Activated CD8-positive, alpha-beta memory T cell treated with anti-CD3 and anti-CD28 coated beads, Interleukin-2, amount 50 U/mL, for 24 hours (primary cell): ENCODE data around the gene CS.
"Not testable (repeated sequence)": the region's sequence is repeated elsewhere in the genome, so short reads cannot be mapped to it uniquely, and the experiment has no call there.

Experiments used
- DNase-seq: peaks from one replicate; pipeline ENCODE4 v3.0.0-alpha.2; 2020; ENCODE audit errors: extremely low read depth

CS gene

GRCh38 chr12:56299853-56300643 lies at the start of gene CS:
CS (minus strand) TSS chr12:56300330; CDS start chr12:56300201, 129 bp downstream.
- DNase-seq, result peak; percentile 96

- no peak for DNase-seq
These were observed 48.6 kb upstream of the CS start for GRCh38 chr12:56348776-56349175.

GRCh38 chr12:56347255-56347654 lies 47.1 kb upstream of the CS start:
- DNase-seq, result not testable (repeated sequence)

GRCh38 chr12:56346675-56347074 lies 46.5 kb upstream of the CS start:
- DNase-seq, result no peak

GRCh38 chr12:56342290-56342689 lies 42.2 kb upstream of the CS start:
- DNase-seq, result not testable (repeated sequence)

GRCh38 chr12:56341616-56342015 lies 41.5 kb upstream of the CS start:
- no peak for DNase-seq

GRCh38 chr12:56339158-56339422 lies 39.0 kb upstream of the CS start:
- DNase-seq, result no peak

GRCh38 chr12:56338308-56339157 lies 38.4 kb upstream of the CS start, which contains the start of gene IL23A:
IL23A (plus strand) TSS chr12:56338884; CDS start chr12:56339045, 161 bp downstream.
- peak; percentile 74 for DNase-seq

- no peak for DNase-seq
These were observed 37.7 kb upstream of the CS start for GRCh38 chr12:56337753-56338251.

- DNase-seq, result no peak
These were observed 36.4 kb upstream of the CS start for GRCh38 chr12:56336361-56337167.

GRCh38 chr12:56335527-56335926 lies 35.4 kb upstream of the CS start:
- DNase-seq, result not testable (repeated sequence)

- no peak for DNase-seq
These were observed 34.3 kb upstream of the CS start for GRCh38 chr12:56334490-56334793.

GRCh38 chr12:56333679-56334489 lies 33.8 kb upstream of the CS start, which contains the start of gene PAN2:
PAN2 (minus strand) TSS chr12:56334000; CDS start chr12:56333094, 906 bp downstream.
- peak; percentile 89 for DNase-seq

GRCh38 chr12:56333197-56333678 lies 33.1 kb upstream of the CS start:
- no peak for DNase-seq

- no peak for DNase-seq
These were observed 32.5 kb upstream of the CS start for GRCh38 chr12:56332512-56333196.

GRCh38 chr12:56330936-56331490 lies 30.9 kb upstream of the CS start:
- DNase-seq, result no peak

- DNase-seq, result no peak
These were observed 26.4 kb upstream of the CS start for GRCh38 chr12:56326533-56326932.

GRCh38 chr12:56326126-56326525 lies 26.0 kb upstream of the CS start:
- no peak for DNase-seq

GRCh38 chr12:56324206-56324605 lies 24.1 kb upstream of the CS start:
- DNase-seq, result no peak

GRCh38 chr12:56321610-56322009 lies 21.5 kb upstream of the CS start:
- DNase-seq, result not testable (repeated sequence)
